Left renal cortex interstitium (tissue), 4 donors: Measurements from ENCODE around the gene TFB2M. TPM values are rescaled to one million over a fixed set of nuclear protein-coding genes. Genes with fewer than 3 reads are reported as not detected.

Experiments
- polyA plus RNA-seq, 4 donors: library from polyadenylated mRNA; unstranded; fragments of 120-200 nt; gene quantifications; one replicate each; pipeline ENCODE4 v1.2.1, GENCODE V29; 2013; ENCODE audit not compliant: insufficient read length in 4 of 4

Gene TFB2M
- polyA plus RNA-seq, 4 donors: 18.0 to 23.2 (median 21.1) TPM

Other genes starting within 250 kb of the TFB2M start
- gene SMYD3, start 59.0 kb downstream of the TFB2M start, polyA plus RNA-seq: 10 to 100 TPM; 23.8 to 31.7 (median 27.7) TPM
- 10 to 100 TPM; 19.1 to 22.8 (median 21.0) TPM for gene CNST, start 195 bp upstream of the TFB2M start, polyA plus RNA-seq
- 10 to 100 TPM; 49.3 to 63.4 (median 54.9) TPM for gene SCCPDH, start 158.1 kb upstream of the TFB2M start, polyA plus RNA-seq